ENCODE measurements around the gene ENGASE. TPM values are rescaled to one million over a fixed set of nuclear protein-coding genes. Genes with fewer than 3 reads are reported as not detected.

The ENGASE gene
- total RNA-seq, 1 donor from 2014 or later, result 11.7 TPM

DNA sequence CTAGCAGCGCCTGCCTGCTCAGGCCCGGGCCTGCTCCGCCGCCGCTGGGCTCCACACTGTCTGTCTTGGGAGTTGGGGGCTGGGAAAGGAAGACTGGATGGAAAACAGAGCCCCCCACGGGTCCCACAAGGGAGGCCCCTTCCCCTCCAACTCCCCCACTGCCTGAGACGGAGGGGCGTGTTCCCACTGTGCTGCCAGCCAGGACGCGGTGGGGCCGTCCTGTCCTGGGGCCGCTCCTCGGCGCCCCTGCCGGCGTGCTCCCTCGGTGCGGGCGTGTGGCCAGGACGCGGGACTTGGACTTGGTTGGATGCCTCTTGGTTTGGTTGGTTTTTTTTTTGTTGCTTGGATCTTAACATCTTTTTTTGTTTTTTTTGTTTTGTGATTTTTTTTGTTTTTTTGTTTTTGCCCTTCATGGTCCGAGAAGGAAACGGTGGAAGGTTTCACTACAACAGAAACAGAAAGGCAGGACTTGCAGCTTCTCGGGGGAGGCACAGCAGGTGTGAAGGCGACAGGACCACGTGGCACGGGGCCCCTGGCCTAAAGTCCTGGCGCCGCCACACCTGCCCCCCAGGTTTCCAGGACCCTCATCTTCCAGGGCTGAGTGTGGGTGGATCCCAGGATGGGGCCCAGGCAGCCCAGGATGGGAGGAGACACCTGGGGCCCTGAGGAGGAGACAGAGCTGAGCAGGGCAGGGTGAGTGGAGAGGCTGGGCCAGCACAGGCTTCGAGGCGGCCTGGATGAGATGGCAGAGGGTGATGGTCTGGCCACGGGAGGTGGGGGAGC lies 16.0 kb downstream of the ENGASE start:
- H3K36me3 Mint-ChIP-seq, result no peaks in the 10 kb centered on the region
- Histone ChIP-seq H3K27ac (no peak overlapping the region), H3K27me3 (no peaks in the 10 kb centered on the region), H2AFZ (replicated peaks) (no peak overlapping the region), H3K4me1 (no peaks in the 10 kb centered on the region), H3K79me2 (ENCODE audit: low read depth) (no peaks in the 10 kb centered on the region), H3F3A (ENCODE audit: low read depth) (no peaks in the 10 kb centered on the region), H3K9me3 (ENCODE audit: low read depth) (no peaks in the 10 kb centered on the region), H3K9ac (no peak overlapping the region), H4K20me1 (ENCODE audit: low read depth) (peaks cover 4% of the 10 kb centered on the region), H3K4me2 (no peak overlapping the region), H3K4me3 (no peak overlapping the region), H3K36me3 (no peaks in the 10 kb centered on the region)
- TF ChIP-seq, protein P1, sequence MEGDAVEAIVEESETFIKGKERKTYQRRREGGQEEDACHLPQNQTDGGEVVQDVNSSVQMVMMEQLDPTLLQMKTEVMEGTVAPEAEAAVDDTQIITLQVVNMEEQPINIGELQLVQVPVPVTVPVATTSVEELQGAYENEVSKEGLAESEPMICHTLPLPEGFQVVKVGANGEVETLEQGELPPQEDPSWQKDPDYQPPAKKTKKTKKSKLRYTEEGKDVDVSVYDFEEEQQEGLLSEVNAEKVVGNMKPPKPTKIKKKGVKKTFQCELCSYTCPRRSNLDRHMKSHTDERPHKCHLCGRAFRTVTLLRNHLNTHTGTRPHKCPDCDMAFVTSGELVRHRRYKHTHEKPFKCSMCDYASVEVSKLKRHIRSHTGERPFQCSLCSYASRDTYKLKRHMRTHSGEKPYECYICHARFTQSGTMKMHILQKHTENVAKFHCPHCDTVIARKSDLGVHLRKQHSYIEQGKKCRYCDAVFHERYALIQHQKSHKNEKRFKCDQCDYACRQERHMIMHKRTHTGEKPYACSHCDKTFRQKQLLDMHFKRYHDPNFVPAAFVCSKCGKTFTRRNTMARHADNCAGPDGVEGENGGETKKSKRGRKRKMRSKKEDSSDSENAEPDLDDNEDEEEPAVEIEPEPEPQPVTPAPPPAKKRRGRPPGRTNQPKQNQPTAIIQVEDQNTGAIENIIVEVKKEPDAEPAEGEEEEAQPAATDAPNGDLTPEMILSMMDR (IDR thresholded peaks at IDR 0.05), result no peak
- TF ChIP-seq EZH2phosphoT487 (IDR thresholded peaks at IDR 0.05) (no peak), EZH2 (IDR thresholded peaks at IDR 0.05) (no peak)
- peaks cover 5% of the 10 kb centered on the region for H3K27me3 Mint-ChIP-seq (ENCODE audit: insufficient read depth, low read depth)
- peak overlapping the region; percentile 51 for H3K27ac Mint-ChIP-seq
- H3K4me3 Mint-ChIP-seq, result no peak overlapping the region
- H3K4me1 Mint-ChIP-seq, result peaks cover 14% of the 10 kb centered on the region
- DNase-seq (ENCODE audit: low spot score), result no peak
- no peaks in the 10 kb centered on the region for H3K9me3 Mint-ChIP-seq

DNA sequence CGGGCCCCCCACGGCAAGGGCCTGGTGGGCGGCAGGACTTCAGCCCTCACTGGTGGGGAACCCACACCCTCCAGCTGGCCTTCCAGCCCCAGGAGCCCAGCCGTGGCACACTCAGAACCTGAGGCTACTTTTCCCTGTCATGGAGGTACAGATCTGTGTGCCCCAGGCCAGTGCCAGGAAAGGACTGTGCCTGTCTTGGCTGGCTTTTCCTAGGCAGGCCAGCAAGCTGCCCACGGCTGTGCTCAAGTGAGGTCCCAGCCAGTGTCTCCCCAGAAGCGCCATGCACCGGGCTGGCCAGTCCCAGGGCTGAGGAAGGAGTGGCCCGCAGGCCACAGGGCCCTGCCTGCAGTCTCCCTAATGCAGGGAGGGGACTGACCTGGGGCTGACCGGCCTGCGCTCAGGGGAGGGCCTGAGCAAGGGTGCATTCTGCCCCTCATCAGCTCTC lies 16.6 kb downstream of the ENGASE start:
- Mint-ChIP-seq H3K27ac (no peak overlapping the region), H3K36me3 (no peaks in the 10 kb centered on the region), H3K9me3 (no peaks in the 10 kb centered on the region), H3K4me3 (no peak overlapping the region), H3K4me1 (peaks cover 14% of the 10 kb centered on the region), H3K27me3 (ENCODE audit: insufficient read depth, low read depth) (peaks cover 8% of the 10 kb centered on the region)
- Histone ChIP-seq H3K36me3 (no peaks in the 10 kb centered on the region), H3K27me3 (peaks cover 2% of the 10 kb centered on the region), H3K79me2 (ENCODE audit: low read depth) (no peaks in the 10 kb centered on the region), H3K4me1 (no peaks in the 10 kb centered on the region), H3K27ac (no peak overlapping the region), H3K9ac (no peak overlapping the region), H3K4me3 (no peak overlapping the region), H3F3A (ENCODE audit: low read depth) (no peaks in the 10 kb centered on the region), H3K9me3 (ENCODE audit: low read depth) (no peaks in the 10 kb centered on the region), H2AFZ (replicated peaks) (no peak overlapping the region), H3K4me2 (no peak overlapping the region), H4K20me1 (ENCODE audit: low read depth) (peaks cover 4% of the 10 kb centered on the region)
- DNase-seq (ENCODE audit: low spot score), result no peak
- TF ChIP-seq, protein P1 (IDR thresholded peaks at IDR 0.05), result no peak
- no peak for TF ChIP-seq EZH2phosphoT487 (IDR thresholded peaks at IDR 0.05)
- no peak for TF ChIP-seq EZH2 (IDR thresholded peaks at IDR 0.05)

DNA sequence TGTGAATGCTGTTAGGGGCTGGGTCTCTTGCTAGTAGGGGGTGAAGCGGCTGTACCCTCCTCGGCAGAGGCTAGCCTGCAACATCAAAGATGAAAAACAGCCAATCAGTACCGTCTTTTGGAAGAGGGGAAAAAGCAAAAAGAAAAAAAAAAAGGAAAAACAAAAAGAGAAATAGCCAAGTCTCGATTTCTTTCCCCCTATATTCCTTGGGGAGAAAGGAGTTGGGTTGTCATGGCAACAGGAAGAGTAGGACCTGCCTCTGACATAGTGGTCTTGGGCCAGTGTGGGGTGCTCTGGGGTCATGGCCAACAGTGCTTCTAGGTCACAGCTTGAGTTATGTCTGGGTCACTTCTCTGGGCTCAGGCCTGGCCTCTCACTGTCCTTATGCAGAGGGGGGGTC lies 17.9 kb downstream of the ENGASE start:
- H3K9ac ChIP-seq, result no peak overlapping the region
- Mint-ChIP-seq H3K27ac (peak overlapping the region; percentile 36), H3K9me3 (no peaks in the 10 kb centered on the region), H3K4me1 (peaks cover 14% of the 10 kb centered on the region), H3K4me3 (no peak overlapping the region), H3K27me3 (ENCODE audit: insufficient read depth, low read depth) (peaks cover 7% of the 10 kb centered on the region), H3K36me3 (no peaks in the 10 kb centered on the region)
- no peaks in the 10 kb centered on the region for H3F3A ChIP-seq (ENCODE audit: low read depth)
- peaks cover 15% of the 10 kb centered on the region for H3K27me3 ChIP-seq
- no peaks in the 10 kb centered on the region for H3K79me2 ChIP-seq (ENCODE audit: low read depth)
- H3K9me3 ChIP-seq (ENCODE audit: low read depth), result no peaks in the 10 kb centered on the region
- H3K4me2 ChIP-seq, result no peak overlapping the region
- H3K4me3 ChIP-seq, result no peak overlapping the region
- no peaks in the 10 kb centered on the region for H3K4me1 ChIP-seq
- TF ChIP-seq, protein P1 (IDR thresholded peaks at IDR 0.05), result no peak
- no peak for TF ChIP-seq EZH2phosphoT487 (IDR thresholded peaks at IDR 0.05)
- TF ChIP-seq EZH2 (IDR thresholded peaks at IDR 0.05), result no peak
- no peak overlapping the region for H2AFZ ChIP-seq (replicated peaks)
- no peaks in the 10 kb centered on the region for H3K36me3 ChIP-seq
- H3K27ac ChIP-seq, result no peak overlapping the region
- no peaks in the 10 kb centered on the region for H4K20me1 ChIP-seq (ENCODE audit: low read depth)
- DNase-seq (ENCODE audit: low spot score), result no peak

All from neural progenitor cell (in vitro differentiated cells).